ENCODE measurements around the gene ST6GAL1.

DNA sequence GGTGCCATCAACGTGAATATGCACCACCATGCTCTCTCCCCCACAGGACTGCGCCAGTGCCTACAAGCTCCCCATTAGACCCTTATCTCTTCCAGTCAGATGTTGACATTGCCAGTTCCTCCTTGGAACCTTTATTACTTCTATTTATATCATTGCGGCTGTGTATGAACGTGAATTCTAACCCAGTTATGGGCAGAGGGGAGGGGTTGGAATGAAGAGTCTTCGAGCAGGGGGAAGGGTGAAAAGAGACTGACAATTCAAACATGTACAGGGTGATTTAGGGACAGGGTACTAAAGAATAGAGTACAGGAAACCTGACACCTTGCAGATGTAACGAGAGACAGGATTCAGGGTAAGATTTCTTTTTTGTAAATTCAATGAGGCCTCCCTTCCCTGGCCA is 41.8 kb upstream of the ST6GAL1 start:
- TF ChIP-seq, protein P1, sequence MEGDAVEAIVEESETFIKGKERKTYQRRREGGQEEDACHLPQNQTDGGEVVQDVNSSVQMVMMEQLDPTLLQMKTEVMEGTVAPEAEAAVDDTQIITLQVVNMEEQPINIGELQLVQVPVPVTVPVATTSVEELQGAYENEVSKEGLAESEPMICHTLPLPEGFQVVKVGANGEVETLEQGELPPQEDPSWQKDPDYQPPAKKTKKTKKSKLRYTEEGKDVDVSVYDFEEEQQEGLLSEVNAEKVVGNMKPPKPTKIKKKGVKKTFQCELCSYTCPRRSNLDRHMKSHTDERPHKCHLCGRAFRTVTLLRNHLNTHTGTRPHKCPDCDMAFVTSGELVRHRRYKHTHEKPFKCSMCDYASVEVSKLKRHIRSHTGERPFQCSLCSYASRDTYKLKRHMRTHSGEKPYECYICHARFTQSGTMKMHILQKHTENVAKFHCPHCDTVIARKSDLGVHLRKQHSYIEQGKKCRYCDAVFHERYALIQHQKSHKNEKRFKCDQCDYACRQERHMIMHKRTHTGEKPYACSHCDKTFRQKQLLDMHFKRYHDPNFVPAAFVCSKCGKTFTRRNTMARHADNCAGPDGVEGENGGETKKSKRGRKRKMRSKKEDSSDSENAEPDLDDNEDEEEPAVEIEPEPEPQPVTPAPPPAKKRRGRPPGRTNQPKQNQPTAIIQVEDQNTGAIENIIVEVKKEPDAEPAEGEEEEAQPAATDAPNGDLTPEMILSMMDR (IDR thresholded peaks at IDR 0.05) = no peak
- TF ChIP-seq POLR2A (IDR thresholded peaks at IDR 0.05) = no peak

All from uterus (tissue), 2 donors.